Dendritic cell treated with granulocyte-macrophage colony-stimulating factor and Interleukin-4, amounts not matched to agents 40 ng/mL and 50 ng/mL, for 4 days (primary cell): ENCODE results near the gene CEP112.

ENCODE experiments used
- H3K27ac Mint-ChIP-seq: one replicate; pipeline ENCODE4 v1.8.0; 2022; ENCODE audit warnings: mild to moderate bottlenecking, mixed read lengths
- H3K27me3 Mint-ChIP-seq: one replicate; pipeline ENCODE4 v1.8.0; 2022; ENCODE audit warnings: mild to moderate bottlenecking, mixed read lengths
- H3K36me3 Mint-ChIP-seq: one replicate; pipeline ENCODE4 v1.8.0; 2022; ENCODE audit warnings: low read depth, mixed read lengths
- H3K4me1 Mint-ChIP-seq: one replicate; pipeline ENCODE4 v1.8.0; 2022; ENCODE audit warnings: low read depth, mixed read lengths
- H3K4me3 Mint-ChIP-seq: one replicate; pipeline ENCODE4 v1.8.0; 2022; ENCODE audit warnings: mild to moderate bottlenecking, moderate library complexity, mixed read lengths
- H3K9me3 Mint-ChIP-seq: one replicate; pipeline ENCODE4 v1.8.0; 2022; ENCODE audit warnings: mixed read lengths
- intact Hi-C: fragments of 100-400 bp; cut with micrococcal nuclease; formaldehyde crosslinking; loops from one replicate; pipeline ENCODE4 v1.15.0; 2022

CEP112 gene

GRCh38 chr17:65592125-65592965 is 599.6 kb downstream of the CEP112 start:
- Mint-ChIP-seq H3K4me3 (no peak overlapping the region), H3K4me1 (peaks cover 7% of the 10 kb centered on the region), H3K27me3 (peaks cover 27% of the 10 kb centered on the region), H3K27ac (no peak overlapping the region), H3K36me3 (no peaks in the 10 kb centered on the region), H3K9me3 (no peaks in the 10 kb centered on the region)
- intact Hi-C loops = no loop called here

- no peak overlapping the region for H3K27ac Mint-ChIP-seq
- no peaks in the 10 kb centered on the region for H3K9me3 Mint-ChIP-seq
- intact Hi-C loops = no loop called here
- no peak overlapping the region for H3K4me3 Mint-ChIP-seq
- peaks cover 7% of the 10 kb centered on the region for H3K4me1 Mint-ChIP-seq
- no peaks in the 10 kb centered on the region for H3K36me3 Mint-ChIP-seq
- H3K27me3 Mint-ChIP-seq = peaks cover 18% of the 10 kb centered on the region
Measured at GRCh38 chr17:65589321-65589720, 602.6 kb downstream of the CEP112 start.

DNA sequence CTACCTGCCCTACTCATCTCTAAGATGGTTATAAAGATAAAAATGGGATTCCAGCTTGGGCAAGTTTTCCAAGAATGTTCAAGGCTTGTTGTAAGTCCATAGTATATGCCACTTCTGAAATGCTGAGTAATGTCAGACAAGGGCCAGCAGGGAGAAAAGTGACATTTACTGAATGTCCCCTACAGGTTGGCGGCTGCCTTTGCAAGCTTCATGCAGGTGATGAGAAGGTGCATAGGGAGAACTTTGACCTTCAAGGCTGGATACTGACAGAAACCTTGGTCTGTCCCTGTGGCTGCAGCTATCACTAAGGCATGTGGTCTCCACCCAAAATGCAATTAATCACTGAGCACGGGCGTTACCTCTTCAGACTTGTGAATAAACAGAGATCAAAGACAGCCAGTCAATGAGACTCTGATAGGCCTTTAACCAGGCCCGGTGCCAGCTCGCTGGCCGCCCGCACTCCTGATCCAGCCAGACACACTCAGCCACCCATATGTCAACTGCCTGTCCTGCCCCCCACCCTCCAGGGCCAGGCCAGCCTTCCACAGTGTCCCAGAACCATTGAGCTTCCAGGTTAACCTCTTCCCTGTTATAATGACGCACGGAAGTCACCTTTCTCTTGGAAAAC is 603.6 kb downstream of the CEP112 start:
- no peaks in the 10 kb centered on the region for H3K4me1 Mint-ChIP-seq
- H3K4me3 Mint-ChIP-seq = no peak overlapping the region
- intact Hi-C loops = no loop called here
- no peak overlapping the region for H3K27ac Mint-ChIP-seq
- no peaks in the 10 kb centered on the region for H3K36me3 Mint-ChIP-seq
- peaks cover 10% of the 10 kb centered on the region for H3K27me3 Mint-ChIP-seq
- no peaks in the 10 kb centered on the region for H3K9me3 Mint-ChIP-seq

DNA sequence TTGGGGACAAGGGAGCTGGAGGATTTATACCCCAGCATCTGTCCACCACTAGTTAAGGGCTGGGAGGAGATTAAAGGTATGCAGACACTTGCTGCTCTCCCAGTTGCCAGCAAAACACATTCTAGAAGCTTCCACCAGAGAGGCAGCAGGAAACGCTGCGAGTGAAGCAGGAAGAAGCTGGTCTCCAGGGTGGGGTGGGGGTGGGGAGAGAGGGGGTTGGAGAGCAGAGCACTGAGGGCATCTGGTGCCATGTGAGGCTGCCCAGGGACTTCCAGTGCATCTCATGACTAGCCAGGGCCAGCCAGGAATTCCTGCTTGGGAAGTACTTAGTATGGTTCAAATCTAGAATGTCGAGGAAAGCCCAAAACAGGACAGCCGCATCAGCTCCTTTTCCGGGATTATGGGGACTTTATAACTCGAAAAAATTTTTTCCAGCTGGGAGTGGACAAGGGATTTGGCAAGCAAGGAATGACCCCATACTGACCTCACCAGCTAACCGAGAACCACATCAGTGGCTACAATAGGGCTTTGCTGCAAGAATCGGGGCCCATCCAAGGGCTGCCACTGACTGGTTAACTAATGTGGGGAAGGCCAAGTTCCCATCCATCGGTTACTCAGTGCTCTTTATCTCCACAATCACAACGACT is 604.3 kb downstream of the CEP112 start:
- no peaks in the 10 kb centered on the region for H3K4me1 Mint-ChIP-seq
- no peak overlapping the region for H3K27ac Mint-ChIP-seq

DNA sequence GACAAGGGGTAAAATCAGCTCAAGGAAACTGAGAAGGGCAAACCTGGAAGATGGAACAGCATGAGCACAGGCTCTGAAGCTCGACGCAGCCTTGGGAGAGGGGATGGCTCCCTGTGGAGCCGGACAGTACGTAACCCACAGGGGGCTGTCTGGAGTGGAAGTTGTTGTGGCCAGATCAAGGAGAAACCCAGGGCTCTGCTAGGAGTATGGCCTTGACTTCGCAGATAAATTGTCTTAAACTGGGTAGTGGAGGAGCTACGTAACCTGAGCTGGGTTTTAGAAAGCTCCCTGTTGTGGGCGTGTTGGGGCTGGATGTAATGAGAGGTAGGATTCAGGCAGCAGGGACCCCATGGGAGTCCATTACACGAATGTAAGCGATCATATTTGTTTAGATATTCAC is 605.0 kb downstream of the CEP112 start:
- no peak overlapping the region for H3K27ac Mint-ChIP-seq
- intact Hi-C loops = no loop called here
- H3K36me3 Mint-ChIP-seq = no peaks in the 10 kb centered on the region
- H3K27me3 Mint-ChIP-seq = peaks cover 1% of the 10 kb centered on the region
- H3K9me3 Mint-ChIP-seq = no peaks in the 10 kb centered on the region
- no peak overlapping the region for H3K4me3 Mint-ChIP-seq
- H3K4me1 Mint-ChIP-seq = no peaks in the 10 kb centered on the region

More for the DNA sequence above, 604.3 kb downstream of the CEP112 start:
- intact Hi-C loops = no loop called here
- Mint-ChIP-seq H3K36me3 (no peaks in the 10 kb centered on the region), H3K9me3 (no peaks in the 10 kb centered on the region), H3K27me3 (peaks cover 5% of the 10 kb centered on the region), H3K4me3 (no peak overlapping the region)
